GM23248 (cell line): ENCODE data around the gene POM121C.
"Not testable (repeated sequence)": the region's sequence is repeated elsewhere in the genome, so short reads cannot be mapped to it uniquely, and the experiment has no call there.

Source experiments
- EZH2 ChIP-seq: fragments of 200-600 bp; sonication (generic); IDR thresholded peaks from 2 replicates; pipeline ENCODE4 v1.6.1; 2018; ENCODE audit warnings: antibody characterized with exemption, mild to moderate bottlenecking; ENCODE audit not compliant: insufficient read depth, poor library complexity, severe bottlenecking
- EZH2phosphoT487 ChIP-seq: fragments of 200-600 bp; sonication (generic); IDR thresholded peaks from 2 replicates; pipeline ENCODE4 v1.6.1; 2018; ENCODE audit warnings: antibody characterized with exemption, moderate library complexity, mild to moderate bottlenecking, low read depth; ENCODE audit not compliant: insufficient read depth

- TF ChIP-seq EZH2, EZH2phosphoT487: not testable (repeated sequence)
Observed at GRCh38 chr7:75460541-75460940, 25.6 kb downstream of the POM121C start.
